ENCODE measurements around the gene CWC27.
"Not testable (repeated sequence)": the region's sequence is repeated elsewhere in the genome, so short reads cannot be mapped to it uniquely, and the experiment has no call there.

CWC27 gene

GRCh38 chr5:64930672-64931318, 162.1 kb downstream of the CWC27 start:
- H3K36me3 ChIP-seq, result no peaks in the 10 kb centered on the region
- no peak overlapping the region for H3K4me3 ChIP-seq (ENCODE audit: low read depth in 1 of 2, low read length in 1 of 2)
- H3K27ac ChIP-seq, result no peak overlapping the region
- H3K4me1 ChIP-seq (ENCODE audit: control insufficient read depth in 1 of 2, insufficient read depth in 1 of 2, low read depth in 1 of 2, low read length in 1 of 2), result no peaks in the 10 kb centered on the region
- H3K9me3 ChIP-seq, result no peaks in the 10 kb centered on the region
- TF ChIP-seq, protein P1, sequence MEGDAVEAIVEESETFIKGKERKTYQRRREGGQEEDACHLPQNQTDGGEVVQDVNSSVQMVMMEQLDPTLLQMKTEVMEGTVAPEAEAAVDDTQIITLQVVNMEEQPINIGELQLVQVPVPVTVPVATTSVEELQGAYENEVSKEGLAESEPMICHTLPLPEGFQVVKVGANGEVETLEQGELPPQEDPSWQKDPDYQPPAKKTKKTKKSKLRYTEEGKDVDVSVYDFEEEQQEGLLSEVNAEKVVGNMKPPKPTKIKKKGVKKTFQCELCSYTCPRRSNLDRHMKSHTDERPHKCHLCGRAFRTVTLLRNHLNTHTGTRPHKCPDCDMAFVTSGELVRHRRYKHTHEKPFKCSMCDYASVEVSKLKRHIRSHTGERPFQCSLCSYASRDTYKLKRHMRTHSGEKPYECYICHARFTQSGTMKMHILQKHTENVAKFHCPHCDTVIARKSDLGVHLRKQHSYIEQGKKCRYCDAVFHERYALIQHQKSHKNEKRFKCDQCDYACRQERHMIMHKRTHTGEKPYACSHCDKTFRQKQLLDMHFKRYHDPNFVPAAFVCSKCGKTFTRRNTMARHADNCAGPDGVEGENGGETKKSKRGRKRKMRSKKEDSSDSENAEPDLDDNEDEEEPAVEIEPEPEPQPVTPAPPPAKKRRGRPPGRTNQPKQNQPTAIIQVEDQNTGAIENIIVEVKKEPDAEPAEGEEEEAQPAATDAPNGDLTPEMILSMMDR (IDR thresholded peaks at IDR 0.05), result no peak
- no peaks in the 10 kb centered on the region for H3K27me3 ChIP-seq

DNA sequence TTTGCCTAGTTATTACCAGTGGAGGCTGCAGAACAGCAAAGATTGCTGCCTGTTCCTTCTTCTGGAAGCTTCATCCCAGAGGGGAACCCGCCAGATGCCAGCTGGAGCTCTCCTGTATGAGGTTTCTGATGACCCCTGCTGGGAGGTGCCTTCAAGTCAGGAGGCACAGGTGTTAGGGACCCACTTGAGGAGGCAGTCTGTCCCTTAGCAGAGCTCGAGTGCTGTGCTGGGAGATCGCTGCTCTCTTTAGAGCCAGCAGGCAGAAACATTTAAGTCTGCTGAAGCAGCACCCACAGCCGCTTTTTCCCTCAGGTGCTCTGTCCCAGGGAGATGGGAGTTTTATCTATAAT, 170.7 kb downstream of the CWC27 start:
- H3K4me1 ChIP-seq (ENCODE audit: control insufficient read depth in 1 of 2, insufficient read depth in 1 of 2, low read depth in 1 of 2, low read length in 1 of 2); H3K27ac ChIP-seq; H3K36me3 ChIP-seq; H3K27me3 ChIP-seq; H3K9me3 ChIP-seq; H3K4me3 ChIP-seq (ENCODE audit: low read depth in 1 of 2, low read length in 1 of 2): not testable (repeated sequence)

DNA sequence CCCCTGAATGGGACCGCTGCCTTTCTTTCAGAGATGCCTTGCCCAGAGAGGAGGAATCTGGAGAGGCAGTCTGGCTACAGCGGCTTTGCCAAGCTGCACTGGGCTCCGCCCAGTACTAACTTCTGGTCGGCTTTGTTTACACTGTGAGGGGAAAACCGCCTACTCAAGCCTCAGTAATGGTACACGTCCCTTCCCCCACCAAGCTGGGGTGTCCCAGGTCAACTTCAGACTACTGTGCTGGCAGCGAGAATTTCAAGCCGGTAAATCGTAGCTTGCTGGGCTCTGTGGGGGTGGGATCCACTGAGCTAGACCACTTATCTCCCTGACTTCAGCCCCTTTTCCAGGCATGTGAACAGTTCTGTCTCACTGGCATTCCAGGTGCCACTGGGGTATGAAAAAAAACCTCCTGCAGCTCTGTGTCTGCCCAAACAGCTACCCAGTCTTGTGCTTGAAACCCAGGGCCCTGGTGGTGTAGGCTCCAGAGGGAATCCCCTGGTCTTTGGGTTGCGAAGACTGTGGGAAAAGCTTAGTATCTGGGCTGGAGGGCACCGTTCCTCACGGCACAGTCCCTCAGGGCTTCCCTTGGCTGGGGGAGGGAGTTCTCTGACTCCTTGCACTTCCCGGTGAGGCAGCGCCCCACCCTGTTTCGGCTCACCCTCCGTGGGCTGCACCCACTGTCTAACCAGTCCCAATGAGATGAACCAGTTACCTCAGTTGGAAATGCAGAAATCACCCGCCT, 171.2 kb downstream of the CWC27 start:
- no peaks in the 10 kb centered on the region for H3K36me3 ChIP-seq
- no peaks in the 10 kb centered on the region for H3K9me3 ChIP-seq
- no peak overlapping the region for H3K4me3 ChIP-seq (ENCODE audit: low read depth in 1 of 2, low read length in 1 of 2)
- TF ChIP-seq, protein P1 (IDR thresholded peaks at IDR 0.05), result no peak
- H3K27me3 ChIP-seq, result no peaks in the 10 kb centered on the region
- no peak overlapping the region for H3K27ac ChIP-seq
- H3K4me1 ChIP-seq (ENCODE audit: control insufficient read depth in 1 of 2, insufficient read depth in 1 of 2, low read depth in 1 of 2, low read length in 1 of 2), result no peaks in the 10 kb centered on the region

DNA sequence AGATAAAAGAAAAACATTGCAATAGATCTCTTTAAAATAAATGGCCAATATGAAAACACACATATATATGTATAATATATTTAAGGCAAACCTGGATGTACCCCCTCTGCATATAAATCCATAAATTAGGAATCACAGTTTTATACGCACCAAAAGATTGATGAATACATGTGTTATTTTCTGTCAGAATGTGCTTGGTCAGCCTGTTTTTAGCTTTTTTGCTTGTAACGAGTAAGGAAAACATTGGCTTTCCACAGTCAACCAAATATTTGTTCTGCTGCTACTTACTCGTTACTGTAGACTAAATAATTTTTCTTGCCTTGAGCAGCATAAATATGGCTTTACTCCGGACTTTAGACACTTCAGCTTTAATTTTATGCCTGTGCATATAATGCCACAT, 173.7 kb downstream of the CWC27 start:
- H3K27me3 ChIP-seq, result no peaks in the 10 kb centered on the region
- TF ChIP-seq, protein P1 (IDR thresholded peaks at IDR 0.05), result no peak
- H3K27ac ChIP-seq, result no peak overlapping the region
- H3K9me3 ChIP-seq, result no peaks in the 10 kb centered on the region
- no peaks in the 10 kb centered on the region for H3K36me3 ChIP-seq
- no peaks in the 10 kb centered on the region for H3K4me1 ChIP-seq (ENCODE audit: control insufficient read depth in 1 of 2, insufficient read depth in 1 of 2, low read depth in 1 of 2, low read length in 1 of 2)
- no peak overlapping the region for H3K4me3 ChIP-seq (ENCODE audit: low read depth in 1 of 2, low read length in 1 of 2)

GRCh38 chr5:64944868-64945267, 176.1 kb downstream of the CWC27 start:
- TF ChIP-seq, protein P1 (IDR thresholded peaks at IDR 0.05), result no peak
- H3K27ac ChIP-seq, result no peak overlapping the region
- H3K9me3 ChIP-seq, result no peaks in the 10 kb centered on the region
- no peaks in the 10 kb centered on the region for H3K36me3 ChIP-seq
- no peaks in the 10 kb centered on the region for H3K4me1 ChIP-seq (ENCODE audit: control insufficient read depth in 1 of 2, insufficient read depth in 1 of 2, low read depth in 1 of 2, low read length in 1 of 2)
- no peak overlapping the region for H3K4me3 ChIP-seq (ENCODE audit: low read depth in 1 of 2, low read length in 1 of 2)
- no peaks in the 10 kb centered on the region for H3K27me3 ChIP-seq

- TF ChIP-seq, protein P1 (IDR thresholded peaks at IDR 0.05), result no peak
- Histone ChIP-seq H3K36me3 (no peaks in the 10 kb centered on the region), H3K27me3 (no peaks in the 10 kb centered on the region), H3K4me3 (ENCODE audit: low read depth in 1 of 2, low read length in 1 of 2) (no peak overlapping the region), H3K27ac (no peak overlapping the region), H3K4me1 (ENCODE audit: control insufficient read depth in 1 of 2, insufficient read depth in 1 of 2, low read depth in 1 of 2, low read length in 1 of 2) (no peaks in the 10 kb centered on the region), H3K9me3 (no peaks in the 10 kb centered on the region)
Observed at GRCh38 chr5:64947031-64947430, 178.3 kb downstream of the CWC27 start.
